Motor neuron (in vitro differentiated cells): ENCODE results near the gene CDHR2. TPM values are rescaled to one million over a fixed set of nuclear protein-coding genes. Genes with fewer than 3 reads are reported as not detected.

Source experiments
- ATAC-seq, 8 experiments: fragments of 200-7000 bp; cut with Tn5 transposase; replicated peaks in 6 of 8; 2 replicates each; pipeline ENCODE4 v1.8.0; 2021; ENCODE audit warnings: mild to moderate bottlenecking in 8 of 8, moderate library complexity in 8 of 8
- H3K27ac ChIP-seq, 2 donors: fragments of 250-450 bp; sonication (Bioruptor Pico); 2 replicates each; pipeline ENCODE4 v1.9.0; 2021; ENCODE audit warnings: antibody characterized with exemption in 2 of 2, mild to moderate bottlenecking in 2 of 2, moderate library complexity in 1 of 2
- H3K4me1 ChIP-seq, 2 donors: fragments of 250-450 bp; sonication (Bioruptor Pico); replicated peaks in 1 of 2; 2 replicates each; pipeline ENCODE4 v1.6.1; 2021; ENCODE audit warnings: antibody characterized with exemption in 2 of 2, mild to moderate bottlenecking in 2 of 2, moderate library complexity in 1 of 2
- H3K4me3 ChIP-seq, 5 donors: fragments of 250-450 bp; sonication (Bioruptor Pico); 2 replicates each; pipeline ENCODE4 v1.9.0; 2021; ENCODE audit warnings: antibody characterized with exemption in 5 of 5, mild to moderate bottlenecking in 5 of 5, moderate library complexity in 4 of 5
- WGBS, 10 experiments: fragments of 450-650 bp; shearing (Covaris generic); methylation state at CpG; one replicate each; pipeline ENCODE4 v1.0.0; 2022; 5-methylcytosine and 5-hydroxymethylcytosine counted together
- in situ Hi-C, 9 experiments: fragments of 400-800 bp; cut with MboI; loops; one replicate each; pipeline ENCODE4 v1.15.0; 2021; ENCODE audit warnings: low sequenced_read_pairs in 9 of 9, low pct_unique_long_range_greater_than_20kb in 2 of 9; ENCODE audit not compliant: unreplicated experiment in 9 of 9
- total RNA-seq, 8 experiments: library from RNA; unstranded; fragments of 300-600 nt; gene quantifications; 2 replicates each; pipeline versions ENCODE4 v1.2.3 to v1.2.4, GENCODE V29; 2022

Gene CDHR2
- total RNA-seq, result under 1 TPM in 7 of 8 experiments, not detected in 1; 0.05 to 0.96 (median 0.60) TPM

GRCh38 chr5:176548967-176549444 lies at the start of gene CDHR2:
Gene CDHR2, plus strand, starts transcription at chr5:176549342. Its CDS starts 16,011 bp downstream, at chr5:176565353.
- in situ Hi-C loops, result no loop called here
- WGBS, 10 experiments, result 60 to 67% (median 64%) methylated on average over 2 to 5 of the region's 18 CpGs; no CpG with 5 or more reads in 6 of the 10 experiments

GRCh38 chr5:176500511-176500910 lies 48.6 kb upstream of the CDHR2 start:
- no peak for ATAC-seq
- in situ Hi-C loops, result no loop called here
- Histone ChIP-seq H3K4me3 (no peak overlapping the region), H3K4me1 (no peaks in the 10 kb centered on the region), H3K27ac (no peak overlapping the region)
- WGBS, 10 experiments, result 96 to 100% (median 100%) methylated on average over 2 to 3 of the region's 3 CpGs; no CpG with 5 or more reads in 7 of the 10 experiments

More at GRCh38 chr5:176548967-176549444, at the start of gene CDHR2:
- peaks cover 15 to 33% of the 10 kb centered on the region in 2 donors for H3K4me1 ChIP-seq
- H3K4me3 ChIP-seq, result no peak within 1 kb of the TSS
- no peak for ATAC-seq
- H3K27ac ChIP-seq, result no peak within 1 kb of the TSS

GRCh38 chr5:176501333-176501732 lies 47.8 kb upstream of the CDHR2 start:
- H3K4me3 ChIP-seq, result no peak overlapping the region
- no peak overlapping the region for H3K27ac ChIP-seq
- in situ Hi-C loops, result no loop called here
- ATAC-seq, result no peak
- no peaks in the 10 kb centered on the region for H3K4me1 ChIP-seq
- 83 to 100% (median 100%) methylated on average over 1 of the region's 1 CpG; no CpG with 5 or more reads in 3 of the 10 experiments for whole genome bisulfite sequencing, 10 experiments

GRCh38 chr5:176503496-176503895 lies 45.6 kb upstream of the CDHR2 start:
- Histone ChIP-seq H3K27ac (no peak overlapping the region), H3K4me3 (no peak overlapping the region), H3K4me1 (no peaks in the 10 kb centered on the region)
- 94 to 100% (median 100%) methylated on average over 2 to 4 of the region's 5 CpGs for WGBS, 10 experiments
- ATAC-seq, result no peak
- in situ Hi-C loops, result no loop called here

GRCh38 chr5:176507911-176508310 lies 41.2 kb upstream of the CDHR2 start:
- 83 to 100% (median 100%) methylated on average over 1 to 2 of the region's 2 CpGs; no CpG with 5 or more reads in 5 of the 10 experiments for WGBS, 10 experiments
- peak in 2 of 8 experiments; percentile 21 to 32 for ATAC-seq
- Histone ChIP-seq H3K4me1 (no peaks in the 10 kb centered on the region), H3K4me3 (no peak overlapping the region), H3K27ac (no peak overlapping the region)
- in situ Hi-C loops, result no loop called here

GRCh38 chr5:176508603-176509002 lies 40.5 kb upstream of the CDHR2 start:
- no peaks in the 10 kb centered on the region for H3K4me1 ChIP-seq
- H3K27ac ChIP-seq, result no peak overlapping the region
- in situ Hi-C loops, result no loop called here
- ATAC-seq, result peak in 1 of 8 experiments; percentile 35
- no peak overlapping the region for H3K4me3 ChIP-seq
- 62 to 100% (median 95%) methylated on average over 1 to 4 of the region's 4 CpGs; no CpG with 5 or more reads in 3 of the 10 experiments for WGBS, 10 experiments

GRCh38 chr5:176513788-176514187 lies 35.4 kb upstream of the CDHR2 start:
- H3K4me1 ChIP-seq, result no peaks in the 10 kb centered on the region
- ATAC-seq, result peak in 1 of 8 experiments; percentile 7
- 83 to 100% (median 89%) methylated on average over 1 to 10 of the region's 12 CpGs; no CpG with 5 or more reads in 2 of the 10 experiments for WGBS, 10 experiments
- H3K4me3 ChIP-seq, result no peak overlapping the region
- in situ Hi-C loops, result no loop called here
- no peak overlapping the region for H3K27ac ChIP-seq

- H3K4me1 ChIP-seq, result no peaks in the 10 kb centered on the region
- in situ Hi-C loops, result no loop called here
- H3K4me3 ChIP-seq, result no peak overlapping the region
- no peak overlapping the region for H3K27ac ChIP-seq
- ATAC-seq, result peak in 1 of 8 experiments; percentile 23
- 30 to 100% (median 81%) methylated on average over 1 to 11 of the region's 11 CpGs; no CpG with 5 or more reads in 1 of the 10 experiments for WGBS, 10 experiments
Measured at GRCh38 chr5:176514244-176514950, 34.7 kb upstream of the CDHR2 start.

GRCh38 chr5:176515396-176515795 lies 33.7 kb upstream of the CDHR2 start:
- ATAC-seq, result no peak
- in situ Hi-C loops, result no loop called here
- WGBS, 10 experiments, result 20 to 100% (median 67%) methylated on average over 1 to 3 of the region's 4 CpGs; no CpG with 5 or more reads in 2 of the 10 experiments
- Histone ChIP-seq H3K27ac (no peak overlapping the region), H3K4me1 (no peaks in the 10 kb centered on the region), H3K4me3 (no peak overlapping the region)

- H3K4me3 ChIP-seq, result no peak overlapping the region
- WGBS, 10 experiments, result 50 to 93% (median 77%) methylated on average over 1 to 7 of the region's 7 CpGs; no CpG with 5 or more reads in 1 of the 10 experiments
- no peak for ATAC-seq
- in situ Hi-C loops, result no loop called here
- H3K4me1 ChIP-seq, result no peaks in the 10 kb centered on the region
- no peak overlapping the region for H3K27ac ChIP-seq
Measured at GRCh38 chr5:176517053-176517661, 32.0 kb upstream of the CDHR2 start.

GRCh38 chr5:176519810-176520720 lies 29.1 kb upstream of the CDHR2 start:
- no peak overlapping the region for H3K27ac ChIP-seq
- no peaks in the 10 kb centered on the region for H3K4me1 ChIP-seq
- no peak overlapping the region for H3K4me3 ChIP-seq
- peak in 1 of 8 experiments; percentile 12 for ATAC-seq
- in situ Hi-C loops, result no loop called here
- 32 to 100% (median 66%) methylated on average over 2 to 11 of the region's 16 CpGs; no CpG with 5 or more reads in 1 of the 10 experiments for WGBS, 10 experiments

GRCh38 chr5:176521286-176521685 lies 27.9 kb upstream of the CDHR2 start:
- Histone ChIP-seq H3K27ac (no peak overlapping the region), H3K4me1 (no peaks in the 10 kb centered on the region), H3K4me3 (no peak overlapping the region)
- WGBS, 10 experiments, result 8 to 90% (median 50%) methylated on average over 2 to 5 of the region's 7 CpGs; no CpG with 5 or more reads in 5 of the 10 experiments
- in situ Hi-C loops, result no loop called here
- ATAC-seq, result peak in 3 of 8 experiments; percentile 9 to 13 (median 10)
